Liver (tissue), 3 donors: ENCODE measurements around the gene KRTAP3-2.

ENCODE experiments used
- ATF3 ChIP-seq: IDR thresholded peaks from 2 replicates; pipeline ENCODE4 v1.6.1; 2016; ENCODE audit warnings: antibody characterized with exemption
- CTCF ChIP-seq: fragments of 150-350 bp; IDR thresholded peaks from 2 replicates; pipeline ENCODE4 v1.5.1; 2017; ENCODE audit warnings: improper control_type of control experiment, low read depth, low read length; ENCODE audit not compliant: missing input control
- FOXA1 ChIP-seq: IDR thresholded peaks from 2 replicates; pipeline ENCODE4 v1.6.1; 2016; ENCODE audit warnings: antibody characterized with exemption
- GABPA ChIP-seq, 2 donors: IDR thresholded peaks in 1 of 2; conservative IDR thresholded peaks in 1 of 2; 2 replicates each; pipeline ENCODE4 v1.6.1; 2016; ENCODE audit warnings: antibody characterized with exemption in 2 of 2, mild to moderate bottlenecking in 1 of 2, moderate library complexity in 1 of 2
- MAX ChIP-seq: IDR thresholded peaks from 2 replicates; pipeline ENCODE4 v1.6.1; 2016; ENCODE audit warnings: antibody characterized with exemption
- NR2F2 ChIP-seq: IDR thresholded peaks from 2 replicates; pipeline ENCODE4 v1.6.1; 2016; ENCODE audit warnings: antibody characterized with exemption
- RAD21 ChIP-seq, 2 donors: IDR thresholded peaks; 2 replicates each; pipeline ENCODE4 v1.6.1; 2016; ENCODE audit warnings: antibody characterized with exemption in 2 of 2, mild to moderate bottlenecking in 2 of 2
- REST ChIP-seq: IDR thresholded peaks from 2 replicates; pipeline ENCODE4 v1.6.1; 2016; ENCODE audit warnings: antibody characterized with exemption, mild to moderate bottlenecking
- donor health status: healthy.
- donor health status: healthy.

GRCh38 chr17:41049110-41049509, 49.4 kb upstream of the KRTAP3-2 start:
- TF ChIP-seq CTCF (no peak), MAX (no peak), FOXA1 (no peak), NR2F2 (no peak), RAD21 (IDR thresholded peaks at IDR 0.05) (no peak), GABPA (IDR thresholded peaks at IDR 0.05 in 1 of 2, conservative IDR thresholded peaks at IDR 0.05 in 1 of 2) (no peak), ATF3 (no peak), REST (no peak)
